Measurements from ENCODE around the gene THAP12.
A peak's percentile ranks its signal among the peaks of the same experiment; 100 is the strongest.

Gene THAP12, protein sequence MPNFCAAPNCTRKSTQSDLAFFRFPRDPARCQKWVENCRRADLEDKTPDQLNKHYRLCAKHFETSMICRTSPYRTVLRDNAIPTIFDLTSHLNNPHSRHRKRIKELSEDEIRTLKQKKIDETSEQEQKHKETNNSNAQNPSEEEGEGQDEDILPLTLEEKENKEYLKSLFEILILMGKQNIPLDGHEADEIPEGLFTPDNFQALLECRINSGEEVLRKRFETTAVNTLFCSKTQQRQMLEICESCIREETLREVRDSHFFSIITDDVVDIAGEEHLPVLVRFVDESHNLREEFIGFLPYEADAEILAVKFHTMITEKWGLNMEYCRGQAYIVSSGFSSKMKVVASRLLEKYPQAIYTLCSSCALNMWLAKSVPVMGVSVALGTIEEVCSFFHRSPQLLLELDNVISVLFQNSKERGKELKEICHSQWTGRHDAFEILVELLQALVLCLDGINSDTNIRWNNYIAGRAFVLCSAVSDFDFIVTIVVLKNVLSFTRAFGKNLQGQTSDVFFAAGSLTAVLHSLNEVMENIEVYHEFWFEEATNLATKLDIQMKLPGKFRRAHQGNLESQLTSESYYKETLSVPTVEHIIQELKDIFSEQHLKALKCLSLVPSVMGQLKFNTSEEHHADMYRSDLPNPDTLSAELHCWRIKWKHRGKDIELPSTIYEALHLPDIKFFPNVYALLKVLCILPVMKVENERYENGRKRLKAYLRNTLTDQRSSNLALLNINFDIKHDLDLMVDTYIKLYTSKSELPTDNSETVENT

DNA sequence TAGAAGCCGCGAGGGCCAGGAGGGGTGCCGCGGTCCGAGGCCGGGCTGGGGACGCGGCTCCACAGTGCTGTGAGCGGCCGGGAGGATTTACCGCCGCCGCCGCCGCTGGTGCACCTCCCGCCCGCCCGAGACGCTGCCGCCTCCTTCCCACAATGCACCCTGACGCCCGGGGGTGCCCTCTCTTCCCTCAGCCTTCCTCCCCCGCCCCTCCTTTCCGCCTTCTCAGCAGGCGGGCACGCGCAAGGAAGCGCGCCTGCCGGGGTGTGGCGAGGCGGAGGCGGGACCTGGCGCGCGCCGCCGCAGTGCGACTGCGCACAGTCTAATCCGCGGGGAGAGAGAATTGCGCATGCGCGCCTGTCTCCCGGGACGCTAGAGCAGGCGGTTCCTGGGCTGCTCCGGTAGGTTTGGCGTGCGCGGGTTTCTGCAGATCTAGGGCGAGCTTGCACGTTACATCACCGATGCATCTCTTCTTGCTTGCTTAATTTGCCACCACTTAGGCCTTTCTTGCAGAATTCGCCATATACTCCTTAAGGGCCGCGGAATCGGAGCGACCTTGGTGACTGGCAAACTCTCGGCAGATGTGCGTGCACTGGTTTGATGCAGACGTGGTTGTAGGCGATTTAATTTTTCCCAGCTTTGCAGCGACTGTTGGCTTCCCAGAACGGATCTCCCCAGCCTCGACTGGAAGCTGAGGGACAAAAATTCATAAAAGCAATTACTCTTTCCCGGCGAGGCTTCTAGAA lies at the start of gene THAP12, which contains the start of gene GVQW3:
THAP12 (minus strand) TSS at position 156 of the 743 bp plus-strand sequence. CDS start 296 bp downstream, outside the sequence.
GVQW3 (plus strand) TSS at position 347 of the 743 bp plus-strand sequence. CDS start 506 bp downstream, outside the sequence.
- Histone ChIP-seq H3K9me3 (ENCODE audit: severe bottlenecking) (no peaks in the 10 kb centered on the region), H3K36me3 (ENCODE audit: low read depth) (no peaks in the 10 kb centered on the region), H3K27ac (ENCODE audit: poor library complexity, severe bottlenecking) (peak within 1 kb of the TSS; percentile 65), H3K27me3 (ENCODE audit: insufficient read depth, poor library complexity, severe bottlenecking) (no peaks in the 10 kb centered on the region), H3K4me3 (ENCODE audit: severe bottlenecking) (peak within 1 kb of the TSS; percentile 69), H3K4me1 (ENCODE audit: insufficient read depth, poor library complexity, severe bottlenecking) (peaks cover 8% of the 10 kb centered on the region)
- TF ChIP-seq, protein P1, sequence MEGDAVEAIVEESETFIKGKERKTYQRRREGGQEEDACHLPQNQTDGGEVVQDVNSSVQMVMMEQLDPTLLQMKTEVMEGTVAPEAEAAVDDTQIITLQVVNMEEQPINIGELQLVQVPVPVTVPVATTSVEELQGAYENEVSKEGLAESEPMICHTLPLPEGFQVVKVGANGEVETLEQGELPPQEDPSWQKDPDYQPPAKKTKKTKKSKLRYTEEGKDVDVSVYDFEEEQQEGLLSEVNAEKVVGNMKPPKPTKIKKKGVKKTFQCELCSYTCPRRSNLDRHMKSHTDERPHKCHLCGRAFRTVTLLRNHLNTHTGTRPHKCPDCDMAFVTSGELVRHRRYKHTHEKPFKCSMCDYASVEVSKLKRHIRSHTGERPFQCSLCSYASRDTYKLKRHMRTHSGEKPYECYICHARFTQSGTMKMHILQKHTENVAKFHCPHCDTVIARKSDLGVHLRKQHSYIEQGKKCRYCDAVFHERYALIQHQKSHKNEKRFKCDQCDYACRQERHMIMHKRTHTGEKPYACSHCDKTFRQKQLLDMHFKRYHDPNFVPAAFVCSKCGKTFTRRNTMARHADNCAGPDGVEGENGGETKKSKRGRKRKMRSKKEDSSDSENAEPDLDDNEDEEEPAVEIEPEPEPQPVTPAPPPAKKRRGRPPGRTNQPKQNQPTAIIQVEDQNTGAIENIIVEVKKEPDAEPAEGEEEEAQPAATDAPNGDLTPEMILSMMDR (IDR thresholded peaks at IDR 0.05; ENCODE audit: poor library complexity, severe bottlenecking), result peak; percentile 62
- DNase-seq (ENCODE audit: low spot score) (peak; percentile 97), ATAC-seq (ENCODE audit: low read depth) (peak; percentile 89)

DNA sequence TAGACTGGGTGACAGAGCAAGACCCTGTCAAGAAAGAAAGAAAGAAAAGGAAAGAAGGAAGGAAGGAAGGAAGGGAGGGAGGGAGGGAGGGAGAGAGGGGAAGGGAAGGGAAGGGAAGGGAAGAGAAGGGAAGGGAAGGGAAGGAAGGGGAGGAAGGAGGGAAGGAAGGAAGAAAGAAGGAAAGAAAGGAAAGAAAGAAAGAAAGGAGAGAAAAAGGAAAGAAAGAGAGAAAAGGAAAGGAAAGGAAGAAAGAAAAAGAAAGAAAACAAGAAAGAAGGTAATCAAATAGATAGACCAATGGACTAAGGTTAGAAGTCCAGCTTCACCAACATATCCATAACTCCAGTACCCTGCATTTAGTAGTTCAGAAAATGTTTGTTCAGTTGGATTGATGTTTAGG lies 45.7 kb upstream of the THAP12 start:
- TF ChIP-seq, protein P1 (IDR thresholded peaks at IDR 0.05; ENCODE audit: poor library complexity, severe bottlenecking), result no peak
- DNase-seq (ENCODE audit: low spot score), result no peak

DNA sequence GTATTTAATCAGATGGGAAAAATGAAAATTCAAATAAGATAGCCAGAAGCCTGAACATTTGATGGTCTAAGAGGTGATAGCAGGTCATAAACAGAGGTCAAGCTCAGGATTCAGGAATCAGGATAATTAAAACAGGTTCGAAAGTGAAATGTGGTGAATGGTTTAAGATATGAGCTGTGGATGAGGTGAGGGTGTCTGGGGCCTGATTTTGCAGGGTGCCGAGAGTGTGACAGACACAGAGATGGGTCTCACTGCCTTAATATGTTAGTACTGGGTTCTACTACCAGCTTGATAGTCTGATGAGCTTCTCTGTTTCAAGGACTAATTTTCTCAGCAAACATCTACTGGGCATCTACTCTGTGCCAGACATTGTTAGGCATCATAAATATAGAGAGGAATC lies 44.0 kb upstream of the THAP12 start:
- Histone ChIP-seq H3K9me3 (ENCODE audit: severe bottlenecking) (no peaks in the 10 kb centered on the region), H3K27me3 (ENCODE audit: insufficient read depth, poor library complexity, severe bottlenecking) (no peaks in the 10 kb centered on the region), H3K27ac (ENCODE audit: poor library complexity, severe bottlenecking) (no peak overlapping the region), H3K4me1 (ENCODE audit: insufficient read depth, poor library complexity, severe bottlenecking) (no peaks in the 10 kb centered on the region), H3K36me3 (ENCODE audit: low read depth) (no peaks in the 10 kb centered on the region), H3K4me3 (ENCODE audit: severe bottlenecking) (no peak overlapping the region)
- TF ChIP-seq, protein P1 (IDR thresholded peaks at IDR 0.05; ENCODE audit: poor library complexity, severe bottlenecking), result no peak
- DNase-seq (ENCODE audit: low spot score) (no peak), ATAC-seq (ENCODE audit: low read depth) (no peak)

More for the DNA sequence above, 45.7 kb upstream of the THAP12 start:
- ATAC-seq (ENCODE audit: low read depth), result no peak
- no peak overlapping the region for H3K27ac ChIP-seq (ENCODE audit: poor library complexity, severe bottlenecking)
- no peaks in the 10 kb centered on the region for H3K9me3 ChIP-seq (ENCODE audit: severe bottlenecking)
- no peak overlapping the region for H3K4me3 ChIP-seq (ENCODE audit: severe bottlenecking)
- H3K36me3 ChIP-seq (ENCODE audit: low read depth), result no peaks in the 10 kb centered on the region
- no peaks in the 10 kb centered on the region for H3K27me3 ChIP-seq (ENCODE audit: insufficient read depth, poor library complexity, severe bottlenecking)
- no peaks in the 10 kb centered on the region for H3K4me1 ChIP-seq (ENCODE audit: insufficient read depth, poor library complexity, severe bottlenecking)

DNA sequence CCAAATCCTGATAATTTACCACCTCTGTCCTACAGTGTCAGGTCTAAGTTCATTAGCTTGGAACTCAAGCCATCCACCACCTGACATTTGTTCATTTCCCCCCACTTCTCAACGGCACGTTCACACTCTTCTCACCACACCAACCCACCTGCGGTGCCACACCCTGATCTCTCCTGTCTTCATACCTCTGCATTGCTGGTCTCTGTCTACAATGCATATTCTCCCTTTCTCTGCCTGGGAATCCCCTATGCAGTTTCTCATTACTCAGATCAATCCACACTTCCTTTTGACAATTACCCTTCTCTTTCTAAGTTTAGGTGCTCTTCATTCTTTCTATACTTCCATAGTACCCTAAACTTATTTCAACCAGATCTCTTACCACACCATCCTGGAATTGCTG lies 43.4 kb upstream of the THAP12 start:
- Histone ChIP-seq H3K9me3 (ENCODE audit: severe bottlenecking) (no peaks in the 10 kb centered on the region), H3K27ac (ENCODE audit: poor library complexity, severe bottlenecking) (no peak overlapping the region), H3K27me3 (ENCODE audit: insufficient read depth, poor library complexity, severe bottlenecking) (no peaks in the 10 kb centered on the region), H3K36me3 (ENCODE audit: low read depth) (no peaks in the 10 kb centered on the region), H3K4me1 (ENCODE audit: insufficient read depth, poor library complexity, severe bottlenecking) (no peaks in the 10 kb centered on the region), H3K4me3 (ENCODE audit: severe bottlenecking) (no peak overlapping the region)
- no peak for ATAC-seq (ENCODE audit: low read depth)
- DNase-seq (ENCODE audit: low spot score), result no peak
- TF ChIP-seq, protein P1 (IDR thresholded peaks at IDR 0.05; ENCODE audit: poor library complexity, severe bottlenecking), result no peak
